HG03175 (cell line): ENCODE results near the gene NADK.

Experiments used
- ATAC-seq: cut with Tn5 transposase; IDR thresholded peaks from one replicate; pipeline ENCODE4 v1.9.1; 2021; ENCODE audit warnings: mild to moderate bottlenecking, moderate library complexity; ENCODE audit not compliant: unreplicated experiment

Gene NADK

GRCh38 chr1:1786836-1787605, 8.8 kb upstream of the NADK start:
- ATAC-seq = no peak

DNA sequence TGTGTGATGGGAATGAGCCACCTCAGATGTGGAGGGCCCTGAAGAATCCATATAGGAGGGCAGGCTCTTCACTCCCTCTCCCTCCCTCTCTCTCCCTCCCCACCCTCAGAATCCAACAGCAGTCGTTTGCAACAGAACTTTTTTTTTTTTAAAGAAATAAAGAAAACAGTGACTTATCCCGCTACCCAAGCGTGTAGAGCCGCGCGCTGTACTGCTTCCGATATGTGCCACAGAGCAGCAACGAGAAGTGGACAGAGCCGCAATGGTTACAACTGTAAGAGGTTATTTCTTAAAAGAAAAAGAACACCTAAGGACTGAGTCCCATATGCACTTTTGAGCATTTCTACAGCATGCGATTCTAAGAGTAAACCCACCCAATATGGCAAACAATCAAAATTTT, 7.4 kb upstream of the NADK start:
- ATAC-seq = no peak

GRCh38 chr1:1784933-1785332, 6.7 kb upstream of the NADK start:
- no peak for ATAC-seq

GRCh38 chr1:1783320-1783719, 5.0 kb upstream of the NADK start:
- ATAC-seq = no peak

- ATAC-seq = no peak
Observed at GRCh38 chr1:1782399-1783221, 4.3 kb upstream of the NADK start.

DNA sequence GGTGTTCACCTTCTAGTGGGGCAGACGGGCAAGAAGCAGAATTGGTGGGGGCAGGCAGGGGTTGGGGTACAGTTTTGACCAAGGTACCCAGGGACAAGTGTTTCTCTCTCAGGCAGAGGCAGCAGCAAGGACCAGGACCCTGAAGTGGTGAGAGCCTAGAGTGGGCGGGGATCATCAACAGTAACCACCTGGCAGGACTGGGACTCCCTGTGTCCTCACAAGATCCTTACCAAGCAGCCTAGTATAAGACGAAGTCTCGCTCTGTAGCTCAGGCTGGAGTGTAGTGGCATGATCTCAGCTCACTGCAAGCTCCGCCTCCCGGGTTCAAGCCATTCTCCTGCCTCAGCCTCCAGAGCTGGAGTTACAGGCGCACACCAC, 3.2 kb upstream of the NADK start:
- no peak for ATAC-seq

- ATAC-seq = no peak
Observed at GRCh38 chr1:1780598-1781525, 2.6 kb upstream of the NADK start.

GRCh38 chr1:1779691-1780597, 1.7 kb upstream of the NADK start:
- peak; percentile 44 for ATAC-seq

DNA sequence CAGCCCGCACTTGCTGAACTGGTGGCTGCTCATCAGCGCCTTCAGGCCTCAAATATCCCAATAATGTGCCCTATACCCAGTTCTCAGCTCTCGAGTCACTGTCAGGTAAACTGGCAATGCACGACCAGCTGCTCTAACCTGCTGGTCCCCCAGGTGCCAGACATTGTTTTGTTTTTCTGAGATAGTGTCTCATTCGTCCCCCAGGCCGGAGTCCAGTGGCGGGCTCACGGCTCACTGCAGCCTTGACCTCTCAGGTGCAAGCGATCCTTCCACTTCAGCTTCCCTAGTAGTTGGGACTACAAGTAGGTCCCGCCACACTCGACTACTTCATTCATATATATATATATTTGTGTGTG, 1.0 kb upstream of the NADK start:
- no peak for ATAC-seq

DNA sequence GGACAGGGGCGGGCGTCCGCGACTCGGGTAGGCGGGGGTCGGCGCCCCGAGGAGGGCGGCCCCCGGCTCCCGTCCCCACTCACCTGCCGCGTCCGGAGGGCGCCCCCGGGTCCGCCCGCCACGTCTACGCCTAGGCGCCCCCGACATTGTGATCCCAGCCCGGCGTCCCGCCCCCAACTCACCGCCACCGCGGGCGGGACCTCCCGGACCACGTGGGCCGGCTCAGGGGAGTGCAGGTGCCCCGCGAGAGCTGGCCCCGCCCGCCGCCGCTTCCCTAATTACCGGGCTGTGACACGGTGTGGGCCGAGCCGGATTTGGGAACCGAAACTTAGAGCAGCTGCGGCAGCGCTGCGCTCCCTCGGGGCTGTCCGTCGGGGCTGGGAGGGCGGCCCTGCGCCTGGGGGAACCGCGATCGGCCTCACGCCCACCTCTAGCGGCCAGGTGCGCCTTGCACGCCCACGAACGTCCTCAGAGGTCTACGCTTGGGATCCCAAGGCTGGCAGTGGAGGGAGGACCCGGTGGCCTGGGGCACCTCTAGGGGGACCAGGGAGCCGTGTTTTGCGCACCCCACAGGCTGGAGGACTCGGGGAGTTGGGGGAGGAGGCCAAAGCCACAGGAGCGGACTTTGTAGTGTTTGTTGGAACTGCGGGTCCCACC, 521 bp upstream of the NADK start:
- peak; percentile 71 for ATAC-seq

DNA sequence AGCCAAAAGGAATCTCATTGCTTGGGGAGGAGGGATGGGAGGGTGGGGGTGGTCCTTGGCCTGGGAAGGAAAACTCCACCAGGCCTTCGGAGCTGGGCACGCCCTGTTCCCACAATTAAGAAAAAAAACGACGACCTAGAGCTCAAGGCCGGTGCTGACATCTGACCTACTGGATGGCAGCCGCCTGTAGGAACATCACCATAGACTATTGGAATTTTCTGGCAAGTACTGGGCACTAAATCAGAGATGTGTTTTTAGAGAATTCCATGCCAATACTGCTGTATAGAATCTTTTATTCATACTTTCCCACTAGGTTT, 729 bp downstream of the NADK start:
- ATAC-seq = no peak

DNA sequence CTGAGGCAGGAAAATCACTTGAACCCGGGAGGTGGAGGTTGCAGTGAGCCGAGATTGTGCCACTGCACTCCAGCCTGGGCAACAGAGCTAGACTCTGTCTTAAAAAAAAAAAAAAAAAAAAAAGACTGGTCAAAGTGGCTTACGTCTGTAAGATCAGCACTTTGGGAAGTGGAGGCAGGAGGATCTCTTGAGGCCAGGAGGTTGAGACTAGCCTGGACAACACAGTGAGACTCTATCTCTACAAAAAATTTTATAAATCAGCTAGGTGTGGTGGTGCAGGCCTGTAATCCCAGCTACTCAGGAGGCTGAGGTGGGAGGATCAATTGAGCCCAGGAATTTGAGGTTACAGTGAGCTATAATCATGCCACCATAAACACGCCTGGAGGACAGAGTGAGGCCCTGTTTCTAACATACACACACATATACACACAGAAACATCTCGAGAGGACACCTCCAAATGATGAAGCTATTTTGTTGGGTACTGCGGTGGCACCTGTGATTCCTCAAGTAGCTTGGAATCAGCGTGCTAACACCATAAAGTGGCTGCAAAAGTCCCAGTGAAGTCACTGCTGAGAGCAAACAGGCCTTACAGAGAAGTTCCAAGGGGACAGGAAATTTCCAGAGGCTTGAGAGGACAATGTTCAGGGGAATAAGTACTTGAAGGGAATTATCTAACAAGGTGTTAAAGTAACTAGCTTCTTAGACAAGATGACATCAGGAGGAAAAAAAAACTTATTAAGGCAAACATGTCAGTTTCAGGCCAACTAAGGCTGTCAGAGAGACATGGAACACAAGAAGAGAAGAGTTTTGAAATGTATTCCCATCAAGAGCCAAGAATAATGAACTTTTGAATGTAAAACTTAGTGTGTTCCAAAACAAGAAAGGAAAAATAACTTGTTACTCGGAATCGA, 1.3 kb downstream of the NADK start:
- ATAC-seq = no peak

DNA sequence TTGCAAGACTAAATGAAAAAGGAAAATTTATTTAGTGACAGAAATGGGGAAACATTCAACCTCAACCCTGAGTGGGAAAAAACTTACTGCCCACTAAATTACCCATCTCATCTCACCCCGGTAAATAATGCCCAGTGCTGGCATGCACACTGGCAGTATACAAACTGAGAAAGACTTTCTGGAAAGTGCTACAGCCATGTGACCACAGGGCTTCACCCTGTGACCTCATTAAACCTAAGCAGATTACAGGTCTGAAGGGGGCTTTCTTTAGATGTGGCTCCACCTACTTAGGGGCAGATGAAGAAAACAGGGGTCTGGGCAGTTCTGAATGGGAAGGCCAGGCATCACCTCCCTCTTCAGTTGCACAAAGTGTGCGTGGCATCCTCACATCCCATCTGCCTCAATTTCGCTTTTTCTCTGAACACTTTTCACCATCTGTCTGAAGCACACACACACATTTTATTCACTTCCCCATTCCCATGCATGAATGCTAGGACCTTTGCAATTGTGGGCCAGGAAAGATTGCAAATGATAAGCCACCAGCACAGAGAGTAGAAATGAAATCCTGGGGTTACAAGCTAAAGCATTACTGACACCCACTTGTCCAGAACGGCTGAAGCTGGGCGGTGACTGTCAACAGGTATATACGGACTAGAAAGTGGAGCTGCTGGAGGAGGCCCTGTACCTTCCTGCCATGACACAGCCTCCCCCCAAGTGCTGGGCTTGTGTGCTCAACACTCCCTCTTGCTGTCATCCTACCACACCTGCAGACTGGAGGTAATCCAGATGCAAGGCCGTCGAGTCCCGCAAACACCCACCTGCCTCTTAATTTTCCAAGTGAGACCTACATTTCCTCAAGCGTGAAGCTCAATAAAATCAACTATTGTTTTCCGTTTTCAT, 2.7 kb downstream of the NADK start:
- no peak for ATAC-seq

DNA sequence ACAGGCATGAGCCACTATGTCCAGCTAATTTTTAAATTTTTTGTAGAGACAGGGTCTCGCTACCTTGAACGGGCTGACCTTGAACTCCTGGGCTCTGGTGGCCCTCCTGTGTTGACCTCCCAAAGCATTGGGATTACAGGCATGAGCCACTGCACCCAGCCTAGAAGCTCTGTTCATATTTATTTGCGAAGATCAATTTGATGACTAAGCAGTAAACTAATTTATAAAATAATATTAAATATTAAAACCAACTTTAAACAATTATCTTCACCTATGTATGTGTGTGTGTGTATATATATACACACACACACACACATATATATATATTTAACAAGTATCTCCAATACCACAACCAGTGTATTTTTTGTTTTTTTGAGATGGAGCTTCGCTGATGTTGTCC, 4.4 kb downstream of the NADK start:
- no peak for ATAC-seq

GRCh38 chr1:1771096-1771495, 7.2 kb downstream of the NADK start:
- ATAC-seq = no peak

DNA sequence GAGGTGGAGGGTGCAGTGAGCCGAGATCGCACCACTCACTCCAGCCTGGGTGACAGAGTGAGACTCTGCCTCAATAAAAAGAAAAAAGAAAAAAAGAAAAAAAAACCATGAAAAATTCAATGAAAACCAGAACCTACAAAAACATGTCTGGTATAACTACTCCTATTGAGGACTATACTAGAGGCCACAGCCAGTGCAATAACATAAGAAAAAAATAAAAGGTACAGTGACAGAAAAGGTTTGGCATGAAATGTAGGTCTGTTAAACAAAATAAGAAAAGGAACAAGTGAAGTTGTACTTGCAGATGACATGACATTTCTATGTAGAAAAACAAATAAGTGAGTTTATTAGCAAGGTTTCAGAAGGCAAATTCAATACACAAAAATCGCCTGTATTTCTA, 8.2 kb downstream of the NADK start:
- ATAC-seq = no peak

- ATAC-seq = no peak
Observed at GRCh38 chr1:1768249-1768992, 9.8 kb downstream of the NADK start.
